NCI-H1930 (cell line): ENCODE results near the gene PPT2.
"Not testable (repeated sequence)": the region's sequence is repeated elsewhere in the genome, so short reads cannot be mapped to it uniquely, and the experiment has no call there.

Experiments used
- DNase-seq, 2 experiments: peaks; one replicate each; lab custom pipeline; 2025; lab: John Stamatoyannopoulos, UW

PPT2 gene

GRCh38 chr6:32127717-32128592 is 26.0 kb upstream of the PPT2 start, which contains the start of gene ATF6B:
Gene ATF6B, minus strand, starts transcription at chr6:32128246. Its CDS starts 39 bp downstream, at chr6:32128207.
- peak; percentile 97 to 98 for DNase-seq

GRCh38 chr6:32128751-32129296 is 25.1 kb upstream of the PPT2 start:
- no peak for DNase-seq

GRCh38 chr6:32129297-32130088 is 24.4 kb upstream of the PPT2 start:
- no peak for DNase-seq

GRCh38 chr6:32131439-32131948 is 22.4 kb upstream of the PPT2 start:
- DNase-seq: no peak

- DNase-seq: no peak
Observed at GRCh38 chr6:32132110-32132509, 21.8 kb upstream of the PPT2 start.

- DNase-seq: no peak
Observed at GRCh38 chr6:32133786-32134185, 20.2 kb upstream of the PPT2 start.

- no peak for DNase-seq
Observed at GRCh38 chr6:32137454-32137853, 16.5 kb upstream of the PPT2 start.

- no peak for DNase-seq
Observed at GRCh38 chr6:32139590-32139989, 14.4 kb upstream of the PPT2 start.

GRCh38 chr6:32140420-32141046 is 13.4 kb upstream of the PPT2 start:
- no peak for DNase-seq

GRCh38 chr6:32144238-32144637 is 9.7 kb upstream of the PPT2 start:
- not testable (repeated sequence) for DNase-seq

GRCh38 chr6:32146287-32146686 is 7.7 kb upstream of the PPT2 start:
- no peak for DNase-seq

GRCh38 chr6:32146687-32147086 is 7.3 kb upstream of the PPT2 start:
- no peak for DNase-seq

- no peak for DNase-seq
Observed at GRCh38 chr6:32147401-32148132, 6.4 kb upstream of the PPT2 start.

- no peak for DNase-seq
Observed at GRCh38 chr6:32148289-32149091, 5.5 kb upstream of the PPT2 start.

- no peak for DNase-seq
Observed at GRCh38 chr6:32149092-32149755, 4.7 kb upstream of the PPT2 start.

GRCh38 chr6:32149932-32150870 is 3.7 kb upstream of the PPT2 start:
- DNase-seq: no peak

- DNase-seq: no peak
Observed at GRCh38 chr6:32151181-32151862, 2.6 kb upstream of the PPT2 start.
